ENCODE data around the gene RRP12.

The RRP12 gene

DNA sequence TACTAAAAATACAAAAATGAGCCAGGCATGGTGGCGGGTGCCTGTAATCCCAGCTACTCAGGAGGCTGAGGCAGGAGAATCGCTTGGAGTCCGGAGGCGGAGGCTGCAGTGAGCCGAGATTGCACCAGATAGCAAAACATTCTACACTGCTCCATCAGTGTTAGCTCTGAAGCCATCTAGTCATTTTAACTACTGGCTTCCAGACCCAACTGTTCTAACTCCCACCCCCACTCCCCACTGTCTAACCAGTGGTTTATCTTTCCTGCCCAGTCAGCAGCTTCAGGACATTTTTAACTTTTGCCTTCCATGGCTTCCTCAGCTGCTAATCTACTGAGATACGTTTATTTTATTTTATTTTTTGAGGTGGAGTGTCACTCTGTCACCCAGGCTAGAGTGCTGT is 88.2 kb downstream of the RRP12 start:
- no peak for DNase-seq (ENCODE audit: low spot score)

DNA sequence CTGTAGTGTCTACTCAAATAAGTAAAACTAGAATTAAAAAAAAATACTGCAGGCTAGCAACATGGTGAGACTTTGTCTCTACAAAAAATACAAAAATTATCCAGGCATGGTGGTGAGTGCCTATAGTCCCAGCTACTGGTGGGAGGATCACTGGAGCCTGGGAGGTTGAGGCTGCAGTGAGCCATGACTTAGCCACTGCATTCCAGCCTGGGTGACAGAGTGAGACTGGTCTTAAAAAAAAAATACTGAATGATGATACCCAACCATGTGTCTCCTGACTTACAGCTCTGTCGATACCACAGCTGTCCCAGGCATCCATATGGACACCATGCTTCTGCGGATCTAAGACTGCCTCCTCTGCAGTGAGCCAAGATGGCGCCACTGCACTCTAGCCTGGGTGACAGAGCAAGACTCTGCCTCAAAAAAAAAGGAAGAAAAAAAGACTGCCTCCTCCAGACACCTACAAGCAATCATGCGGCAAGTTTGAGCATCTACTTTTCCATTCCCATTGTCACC is 90.0 kb downstream of the RRP12 start:
- no peak for DNase-seq (ENCODE audit: low spot score)

DNA sequence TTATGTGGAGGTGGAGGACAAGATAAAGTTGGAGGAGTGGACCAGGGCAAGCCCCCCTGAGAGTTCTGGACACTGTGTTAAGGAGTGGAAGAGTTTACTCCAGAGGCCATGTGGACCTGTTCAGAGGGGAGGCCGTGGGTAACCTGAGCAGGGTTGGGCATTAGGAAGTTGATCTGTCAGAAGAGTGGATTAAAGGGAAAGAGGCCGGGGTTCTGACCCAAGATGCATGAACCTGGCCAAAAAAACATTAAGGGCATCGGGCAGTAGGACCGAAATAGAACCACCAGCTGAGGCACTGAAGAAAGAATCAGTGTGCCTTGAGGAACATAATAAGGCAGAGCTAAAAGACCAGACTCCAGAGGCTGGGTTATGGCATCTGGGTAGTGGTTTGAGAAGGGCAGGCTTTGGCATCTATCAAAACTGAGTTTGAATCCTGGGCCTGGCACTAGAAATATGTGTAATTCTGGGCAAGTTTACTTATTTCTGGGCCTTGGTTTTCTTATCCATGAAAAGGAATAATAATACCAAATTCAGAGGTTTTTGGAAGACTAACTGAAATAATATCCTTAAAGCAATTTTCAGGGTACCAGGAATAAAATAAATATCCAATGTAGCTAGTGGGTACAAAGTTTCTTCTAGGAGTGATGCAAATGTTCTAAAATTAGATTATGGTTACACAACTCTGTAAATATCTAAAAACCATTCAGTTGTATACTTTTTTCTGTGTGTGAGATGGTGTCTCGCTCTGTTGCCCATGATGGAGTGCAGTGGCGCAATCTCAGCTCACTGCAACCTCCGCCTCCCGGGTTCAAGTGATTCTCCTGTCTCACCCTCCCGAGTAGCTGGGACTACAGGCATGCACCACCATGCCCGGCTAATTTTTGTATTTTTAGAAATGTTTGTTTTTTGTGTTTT is 93.0 kb downstream of the RRP12 start:
- DNase-seq (ENCODE audit: low spot score) = no peak

DNA sequence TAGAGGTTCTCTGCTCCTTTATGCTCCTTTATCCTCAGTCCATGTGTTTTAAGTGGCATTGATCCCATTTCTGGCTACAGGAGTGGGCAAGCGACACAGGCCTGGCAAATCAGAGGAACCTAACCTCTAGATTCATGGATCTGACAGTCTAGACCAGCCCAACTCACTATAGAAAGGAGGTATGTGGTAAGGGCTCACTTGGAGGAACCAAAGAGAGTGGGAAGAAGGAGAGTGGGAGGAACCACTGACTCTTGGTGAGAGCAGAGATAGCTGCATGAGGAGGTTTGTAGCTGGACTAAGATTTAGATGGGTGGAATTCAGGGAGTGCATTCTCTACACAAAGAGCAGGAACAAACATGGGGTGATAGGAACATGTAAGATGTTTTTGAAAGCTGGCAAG is 93.7 kb downstream of the RRP12 start:
- no peak for DNase-seq (ENCODE audit: low spot score)
